ENCODE data around the gene TNXB. TPM values are rescaled to one million over a fixed set of nuclear protein-coding genes. Genes with fewer than 3 reads are reported as not detected.

Gene TNXB
- total and polyA plus RNA-seq, 9 of the 15 experiments (the other 6 are each of a cell fraction or from before 2014, with no cell fraction given): 0.14 to 28.1 (median 12.4) TPM

- TF ChIP-seq, protein P1, sequence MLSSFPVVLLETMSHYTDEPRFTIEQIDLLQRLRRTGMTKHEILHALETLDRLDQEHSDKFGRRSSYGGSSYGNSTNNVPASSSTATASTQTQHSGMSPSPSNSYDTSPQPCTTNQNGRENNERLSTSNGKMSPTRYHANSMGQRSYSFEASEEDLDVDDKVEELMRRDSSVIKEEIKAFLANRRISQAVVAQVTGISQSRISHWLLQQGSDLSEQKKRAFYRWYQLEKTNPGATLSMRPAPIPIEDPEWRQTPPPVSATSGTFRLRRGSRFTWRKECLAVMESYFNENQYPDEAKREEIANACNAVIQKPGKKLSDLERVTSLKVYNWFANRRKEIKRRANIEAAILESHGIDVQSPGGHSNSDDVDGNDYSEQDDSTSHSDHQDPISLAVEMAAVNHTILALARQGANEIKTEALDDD (IDR thresholded peaks at IDR 0.05): peak; percentile 64; the same call in 1 of the 2 replicates
- TF ChIP-seq ELF4 (CRISPR knock-in tag; IDR thresholded peaks at IDR 0.05): peak; percentile 95
- peak; percentile 93 for TF ChIP-seq KHSRP (IDR thresholded peaks at IDR 0.05)
- TF ChIP-seq TAL1 (IDR thresholded peaks at IDR 0.05): peak; percentile 100
- TF ChIP-seq, protein P2, sequence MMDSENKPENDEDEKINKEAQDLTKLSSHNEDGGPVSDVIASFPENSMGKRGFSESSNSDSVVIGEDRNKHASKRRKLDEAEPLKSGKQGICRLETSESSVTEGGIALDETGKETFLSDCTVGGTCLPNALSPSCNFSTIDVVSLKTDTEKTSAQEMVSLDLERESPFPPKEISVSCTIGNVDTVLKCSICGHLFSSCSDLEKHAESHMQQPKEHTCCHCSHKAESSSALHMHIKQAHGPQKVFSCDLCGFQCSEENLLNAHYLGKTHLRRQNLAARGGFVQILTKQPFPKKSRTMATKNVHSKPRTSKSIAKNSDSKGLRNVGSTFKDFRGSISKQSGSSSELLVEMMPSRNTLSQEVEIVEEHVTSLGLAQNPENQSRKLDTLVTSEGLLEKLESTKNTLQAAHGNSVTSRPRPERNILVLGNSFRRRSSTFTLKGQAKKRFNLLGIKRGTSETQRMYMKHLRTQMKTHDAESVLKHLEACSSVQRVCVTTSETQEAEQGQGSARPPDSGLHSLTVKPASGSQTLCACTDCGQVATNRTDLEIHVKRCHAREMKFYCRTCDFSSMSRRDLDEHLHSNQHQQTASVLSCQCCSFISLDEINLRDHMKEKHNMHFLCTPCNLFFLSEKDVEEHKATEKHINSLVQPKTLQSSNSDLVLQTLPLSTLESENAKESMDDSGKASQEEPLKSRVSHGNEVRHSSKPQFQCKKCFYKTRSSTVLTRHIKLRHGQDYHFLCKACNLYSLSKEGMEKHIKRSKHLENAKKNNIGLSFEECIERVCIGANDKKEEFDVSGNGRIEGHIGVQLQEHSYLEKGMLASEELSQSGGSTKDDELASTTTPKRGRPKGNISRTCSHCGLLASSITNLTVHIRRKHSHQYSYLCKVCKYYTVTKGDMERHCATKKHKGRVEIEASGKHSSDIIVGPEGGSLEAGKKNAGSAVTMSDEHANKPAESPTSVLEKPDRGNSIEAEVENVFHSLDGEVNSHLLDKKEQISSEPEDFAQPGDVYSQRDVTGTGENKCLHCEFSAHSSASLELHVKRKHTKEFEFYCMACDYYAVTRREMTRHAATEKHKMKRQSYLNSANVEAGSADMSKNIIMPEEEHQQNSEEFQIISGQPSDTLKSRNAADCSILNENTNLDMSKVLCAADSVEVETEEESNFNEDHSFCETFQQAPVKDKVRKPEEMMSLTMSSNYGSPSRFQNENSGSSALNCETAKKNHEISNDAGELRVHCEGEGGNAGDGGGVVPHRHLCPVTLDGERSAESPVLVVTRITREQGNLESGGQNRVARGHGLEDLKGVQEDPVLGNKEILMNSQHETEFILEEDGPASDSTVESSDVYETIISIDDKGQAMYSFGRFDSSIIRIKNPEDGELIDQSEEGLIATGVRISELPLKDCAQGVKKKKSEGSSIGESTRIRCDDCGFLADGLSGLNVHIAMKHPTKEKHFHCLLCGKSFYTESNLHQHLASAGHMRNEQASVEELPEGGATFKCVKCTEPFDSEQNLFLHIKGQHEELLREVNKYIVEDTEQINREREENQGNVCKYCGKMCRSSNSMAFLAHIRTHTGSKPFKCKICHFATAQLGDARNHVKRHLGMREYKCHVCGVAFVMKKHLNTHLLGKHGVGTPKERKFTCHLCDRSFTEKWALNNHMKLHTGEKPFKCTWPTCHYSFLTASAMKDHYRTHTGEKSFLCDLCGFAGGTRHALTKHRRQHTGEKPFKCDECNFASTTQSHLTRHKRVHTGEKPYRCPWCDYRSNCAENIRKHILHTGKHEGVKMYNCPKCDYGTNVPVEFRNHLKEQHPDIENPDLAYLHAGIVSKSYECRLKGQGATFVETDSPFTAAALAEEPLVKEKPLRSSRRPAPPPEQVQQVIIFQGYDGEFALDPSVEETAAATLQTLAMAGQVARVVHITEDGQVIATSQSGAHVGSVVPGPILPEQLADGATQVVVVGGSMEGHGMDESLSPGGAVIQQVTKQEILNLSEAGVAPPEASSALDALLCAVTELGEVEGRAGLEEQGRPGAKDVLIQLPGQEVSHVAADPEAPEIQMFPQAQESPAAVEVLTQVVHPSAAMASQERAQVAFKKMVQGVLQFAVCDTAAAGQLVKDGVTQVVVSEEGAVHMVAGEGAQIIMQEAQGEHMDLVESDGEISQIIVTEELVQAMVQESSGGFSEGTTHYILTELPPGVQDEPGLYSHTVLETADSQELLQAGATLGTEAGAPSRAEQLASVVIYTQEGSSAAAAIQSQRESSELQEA (IDR thresholded peaks at IDR 0.05; ENCODE audit: low read depth): peak; percentile 50; the same call in 1 of the 2 replicates
- TF ChIP-seq NCOA4 (IDR thresholded peaks at IDR 0.05; ENCODE audit: partially characterized antibody): peak; percentile 96
- no peak for TF ChIP-seq DLX4 (CRISPR knock-in tag; IDR thresholded peaks at IDR 0.05)
- peak; percentile 100 for TF ChIP-seq TCF3 (CRISPR knock-in tag; IDR thresholded peaks at IDR 0.05)
- TF ChIP-seq, protein P3, sequence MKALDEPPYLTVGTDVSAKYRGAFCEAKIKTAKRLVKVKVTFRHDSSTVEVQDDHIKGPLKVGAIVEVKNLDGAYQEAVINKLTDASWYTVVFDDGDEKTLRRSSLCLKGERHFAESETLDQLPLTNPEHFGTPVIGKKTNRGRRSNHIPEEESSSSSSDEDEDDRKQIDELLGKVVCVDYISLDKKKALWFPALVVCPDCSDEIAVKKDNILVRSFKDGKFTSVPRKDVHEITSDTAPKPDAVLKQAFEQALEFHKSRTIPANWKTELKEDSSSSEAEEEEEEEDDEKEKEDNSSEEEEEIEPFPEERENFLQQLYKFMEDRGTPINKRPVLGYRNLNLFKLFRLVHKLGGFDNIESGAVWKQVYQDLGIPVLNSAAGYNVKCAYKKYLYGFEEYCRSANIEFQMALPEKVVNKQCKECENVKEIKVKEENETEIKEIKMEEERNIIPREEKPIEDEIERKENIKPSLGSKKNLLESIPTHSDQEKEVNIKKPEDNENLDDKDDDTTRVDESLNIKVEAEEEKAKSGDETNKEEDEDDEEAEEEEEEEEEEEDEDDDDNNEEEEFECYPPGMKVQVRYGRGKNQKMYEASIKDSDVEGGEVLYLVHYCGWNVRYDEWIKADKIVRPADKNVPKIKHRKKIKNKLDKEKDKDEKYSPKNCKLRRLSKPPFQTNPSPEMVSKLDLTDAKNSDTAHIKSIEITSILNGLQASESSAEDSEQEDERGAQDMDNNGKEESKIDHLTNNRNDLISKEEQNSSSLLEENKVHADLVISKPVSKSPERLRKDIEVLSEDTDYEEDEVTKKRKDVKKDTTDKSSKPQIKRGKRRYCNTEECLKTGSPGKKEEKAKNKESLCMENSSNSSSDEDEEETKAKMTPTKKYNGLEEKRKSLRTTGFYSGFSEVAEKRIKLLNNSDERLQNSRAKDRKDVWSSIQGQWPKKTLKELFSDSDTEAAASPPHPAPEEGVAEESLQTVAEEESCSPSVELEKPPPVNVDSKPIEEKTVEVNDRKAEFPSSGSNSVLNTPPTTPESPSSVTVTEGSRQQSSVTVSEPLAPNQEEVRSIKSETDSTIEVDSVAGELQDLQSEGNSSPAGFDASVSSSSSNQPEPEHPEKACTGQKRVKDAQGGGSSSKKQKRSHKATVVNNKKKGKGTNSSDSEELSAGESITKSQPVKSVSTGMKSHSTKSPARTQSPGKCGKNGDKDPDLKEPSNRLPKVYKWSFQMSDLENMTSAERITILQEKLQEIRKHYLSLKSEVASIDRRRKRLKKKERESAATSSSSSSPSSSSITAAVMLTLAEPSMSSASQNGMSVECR (CRISPR knock-in tag; IDR thresholded peaks at IDR 0.05): no peak; the same call in 1 of the 2 replicates
- 0 out of 2 replicates have a peak, but pooled peaks have one; percentile 5 for TF ChIP-seq BHLHE40 (IDR thresholded peaks at IDR 0.05; ENCODE audit: low read length)
- TF ChIP-seq SNIP1 (IDR thresholded peaks at IDR 0.05; ENCODE audit: low read depth): 0 out of 2 replicates have a peak, but pooled peaks have one; percentile 8
Observed at GRCh38 chr6:32131439-32131948, 22.4 kb upstream of the TNXB start (continued).

Data from K562 (cell line).